ENCODE data around the gene VPS52. TPM values are rescaled to one million over a fixed set of nuclear protein-coding genes. Genes with fewer than 3 reads are reported as not detected.

VPS52 gene
- total and polyA plus RNA-seq, 9 of the 15 experiments (the other 6 are each of a cell fraction or from before 2014, with no cell fraction given) = 24.4 to 103 (median 40.2) TPM

DNA sequence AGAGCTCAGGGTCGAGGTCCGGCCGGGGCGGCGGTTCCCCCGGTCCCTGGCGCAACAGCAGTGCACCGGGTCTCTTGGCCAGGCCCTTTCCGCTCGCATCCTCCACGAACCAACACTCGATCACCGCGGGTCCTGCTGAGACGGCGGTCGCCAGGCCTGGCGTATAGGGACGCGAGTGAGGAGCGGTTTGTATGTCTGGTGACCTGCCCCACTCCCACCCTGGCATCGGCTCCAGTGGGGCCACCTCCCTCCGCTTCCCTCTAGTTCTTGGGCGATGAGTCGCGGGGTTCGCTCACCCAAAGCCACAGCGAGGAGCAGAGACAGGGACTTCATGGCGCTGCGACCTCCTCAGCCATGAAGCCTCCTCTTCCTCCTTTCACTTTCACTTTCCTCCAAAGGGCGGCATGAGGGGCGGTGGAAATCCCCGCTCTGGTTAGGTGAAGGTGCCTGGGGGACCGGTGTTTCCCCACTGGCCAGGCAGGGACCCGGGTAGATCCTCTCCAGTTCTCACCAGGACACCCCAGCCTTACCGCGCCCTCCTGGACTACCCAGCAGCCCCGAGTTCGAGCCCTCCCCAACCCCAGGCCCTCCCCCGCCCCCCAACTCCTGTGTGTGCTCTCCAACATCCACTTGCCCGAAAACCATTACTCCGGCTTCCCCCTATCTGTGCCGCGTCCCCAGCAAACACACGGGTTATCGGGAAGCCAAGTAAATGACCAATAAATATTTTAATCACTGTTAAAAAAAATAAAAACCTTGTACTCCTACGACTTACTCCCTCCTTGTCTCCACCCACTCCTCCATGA, 42.2 kb upstream of the VPS52 start, which contains the start of gene TAPBP (continued):
- TF ChIP-seq TOE1 (IDR thresholded peaks at IDR 0.05; ENCODE audit: borderline replicate concordance) (0 out of 2 replicates have a peak, but pooled peaks have one; percentile 20), TOE1 (CRISPR knock-in tag; IDR thresholded peaks at IDR 0.05; ENCODE audit: borderline replicate concordance, low read depth) (no peak), ZFX (CRISPR knock-in tag; IDR thresholded peaks at IDR 0.05) (peak; percentile 85), RHOXF2B (CRISPR knock-in tag; conservative IDR thresholded peaks at IDR 0.05) (0 out of 2 replicates have a peak, but pooled peaks have one; percentile 31), SRSF7 (optimal IDR thresholded peaks at IDR 0.05; ENCODE audit: low read depth, low read length) (no peak), BRD9 (IDR thresholded peaks at IDR 0.05; ENCODE audit: low read depth, partially characterized antibody) (peak; percentile 5), ZNF41 (CRISPR knock-in tag; conservative IDR thresholded peaks at IDR 0.05) (no peak), ZNF197 (CRISPR knock-in tag; IDR thresholded peaks at IDR 0.05; ENCODE audit: low read depth) (no peak), ZNF212 (CRISPR knock-in tag; IDR thresholded peaks at IDR 0.05) (0 out of 2 replicates have a peak, but pooled peaks have one; percentile 43), PURB (CRISPR knock-in tag; IDR thresholded peaks at IDR 0.05; ENCODE audit: low read depth) (no peak), POLR3A (IDR thresholded peaks at IDR 0.05; ENCODE audit: borderline replicate concordance, extremely low read depth, insufficient read depth, insufficient read length) (no peak), NR1H2 (CRISPR knock-in tag; IDR thresholded peaks at IDR 0.05) (no peak), KDM5B (IDR thresholded peaks at IDR 0.05; ENCODE audit: insufficient replicate concordance, low read depth, low read length) (peak; percentile 68)
- TF ChIP-seq, protein P1, sequence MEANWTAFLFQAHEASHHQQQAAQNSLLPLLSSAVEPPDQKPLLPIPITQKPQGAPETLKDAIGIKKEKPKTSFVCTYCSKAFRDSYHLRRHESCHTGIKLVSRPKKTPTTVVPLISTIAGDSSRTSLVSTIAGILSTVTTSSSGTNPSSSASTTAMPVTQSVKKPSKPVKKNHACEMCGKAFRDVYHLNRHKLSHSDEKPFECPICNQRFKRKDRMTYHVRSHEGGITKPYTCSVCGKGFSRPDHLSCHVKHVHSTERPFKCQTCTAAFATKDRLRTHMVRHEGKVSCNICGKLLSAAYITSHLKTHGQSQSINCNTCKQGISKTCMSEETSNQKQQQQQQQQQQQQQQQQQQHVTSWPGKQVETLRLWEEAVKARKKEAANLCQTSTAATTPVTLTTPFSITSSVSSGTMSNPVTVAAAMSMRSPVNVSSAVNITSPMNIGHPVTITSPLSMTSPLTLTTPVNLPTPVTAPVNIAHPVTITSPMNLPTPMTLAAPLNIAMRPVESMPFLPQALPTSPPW (CRISPR knock-in tag; IDR thresholded peaks at IDR 0.05) = peak; percentile 56; the same call in 1 of the 2 replicates
- TF ChIP-seq, protein P2, sequence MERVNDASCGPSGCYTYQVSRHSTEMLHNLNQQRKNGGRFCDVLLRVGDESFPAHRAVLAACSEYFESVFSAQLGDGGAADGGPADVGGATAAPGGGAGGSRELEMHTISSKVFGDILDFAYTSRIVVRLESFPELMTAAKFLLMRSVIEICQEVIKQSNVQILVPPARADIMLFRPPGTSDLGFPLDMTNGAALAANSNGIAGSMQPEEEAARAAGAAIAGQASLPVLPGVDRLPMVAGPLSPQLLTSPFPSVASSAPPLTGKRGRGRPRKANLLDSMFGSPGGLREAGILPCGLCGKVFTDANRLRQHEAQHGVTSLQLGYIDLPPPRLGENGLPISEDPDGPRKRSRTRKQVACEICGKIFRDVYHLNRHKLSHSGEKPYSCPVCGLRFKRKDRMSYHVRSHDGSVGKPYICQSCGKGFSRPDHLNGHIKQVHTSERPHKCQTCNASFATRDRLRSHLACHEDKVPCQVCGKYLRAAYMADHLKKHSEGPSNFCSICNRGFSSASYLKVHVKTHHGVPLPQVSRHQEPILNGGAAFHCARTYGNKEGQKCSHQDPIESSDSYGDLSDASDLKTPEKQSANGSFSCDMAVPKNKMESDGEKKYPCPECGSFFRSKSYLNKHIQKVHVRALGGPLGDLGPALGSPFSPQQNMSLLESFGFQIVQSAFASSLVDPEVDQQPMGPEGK (CRISPR knock-in tag; IDR thresholded peaks at IDR 0.05; ENCODE audit: borderline replicate concordance) = peak; percentile 77; the same call in 1 of the 2 replicates
- TF ChIP-seq, protein P3, sequence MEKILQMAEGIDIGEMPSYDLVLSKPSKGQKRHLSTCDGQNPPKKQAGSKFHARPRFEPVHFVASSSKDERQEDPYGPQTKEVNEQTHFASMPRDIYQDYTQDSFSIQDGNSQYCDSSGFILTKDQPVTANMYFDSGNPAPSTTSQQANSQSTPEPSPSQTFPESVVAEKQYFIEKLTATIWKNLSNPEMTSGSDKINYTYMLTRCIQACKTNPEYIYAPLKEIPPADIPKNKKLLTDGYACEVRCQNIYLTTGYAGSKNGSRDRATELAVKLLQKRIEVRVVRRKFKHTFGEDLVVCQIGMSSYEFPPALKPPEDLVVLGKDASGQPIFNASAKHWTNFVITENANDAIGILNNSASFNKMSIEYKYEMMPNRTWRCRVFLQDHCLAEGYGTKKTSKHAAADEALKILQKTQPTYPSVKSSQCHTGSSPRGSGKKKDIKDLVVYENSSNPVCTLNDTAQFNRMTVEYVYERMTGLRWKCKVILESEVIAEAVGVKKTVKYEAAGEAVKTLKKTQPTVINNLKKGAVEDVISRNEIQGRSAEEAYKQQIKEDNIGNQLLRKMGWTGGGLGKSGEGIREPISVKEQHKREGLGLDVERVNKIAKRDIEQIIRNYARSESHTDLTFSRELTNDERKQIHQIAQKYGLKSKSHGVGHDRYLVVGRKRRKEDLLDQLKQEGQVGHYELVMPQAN (IDR thresholded peaks at IDR 0.05; ENCODE audit: borderline replicate concordance) = 0 out of 2 replicates have a peak, but pooled peaks have one; percentile 42
- TF ChIP-seq, protein P4, sequence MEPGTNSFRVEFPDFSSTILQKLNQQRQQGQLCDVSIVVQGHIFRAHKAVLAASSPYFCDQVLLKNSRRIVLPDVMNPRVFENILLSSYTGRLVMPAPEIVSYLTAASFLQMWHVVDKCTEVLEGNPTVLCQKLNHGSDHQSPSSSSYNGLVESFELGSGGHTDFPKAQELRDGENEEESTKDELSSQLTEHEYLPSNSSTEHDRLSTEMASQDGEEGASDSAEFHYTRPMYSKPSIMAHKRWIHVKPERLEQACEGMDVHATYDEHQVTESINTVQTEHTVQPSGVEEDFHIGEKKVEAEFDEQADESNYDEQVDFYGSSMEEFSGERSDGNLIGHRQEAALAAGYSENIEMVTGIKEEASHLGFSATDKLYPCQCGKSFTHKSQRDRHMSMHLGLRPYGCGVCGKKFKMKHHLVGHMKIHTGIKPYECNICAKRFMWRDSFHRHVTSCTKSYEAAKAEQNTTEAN (CRISPR knock-in tag; IDR thresholded peaks at IDR 0.05) = no peak
- TF ChIP-seq, protein P5, sequence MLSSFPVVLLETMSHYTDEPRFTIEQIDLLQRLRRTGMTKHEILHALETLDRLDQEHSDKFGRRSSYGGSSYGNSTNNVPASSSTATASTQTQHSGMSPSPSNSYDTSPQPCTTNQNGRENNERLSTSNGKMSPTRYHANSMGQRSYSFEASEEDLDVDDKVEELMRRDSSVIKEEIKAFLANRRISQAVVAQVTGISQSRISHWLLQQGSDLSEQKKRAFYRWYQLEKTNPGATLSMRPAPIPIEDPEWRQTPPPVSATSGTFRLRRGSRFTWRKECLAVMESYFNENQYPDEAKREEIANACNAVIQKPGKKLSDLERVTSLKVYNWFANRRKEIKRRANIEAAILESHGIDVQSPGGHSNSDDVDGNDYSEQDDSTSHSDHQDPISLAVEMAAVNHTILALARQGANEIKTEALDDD (IDR thresholded peaks at IDR 0.05) = no peak
